ENCODE data around the gene RRP7A.
"Not testable (repeated sequence)": the region's sequence is repeated elsewhere in the genome, so short reads cannot be mapped to it uniquely, and the experiment has no call there.

The RRP7A gene

GRCh38 chr22:42493393-42493792, 26.2 kb downstream of the RRP7A start:
- no peak for DNase-seq

- no peak for DNase-seq
Observed at GRCh38 chr22:42492323-42492690, 27.3 kb downstream of the RRP7A start.

- DNase-seq, result no peak
Observed at GRCh38 chr22:42490243-42490832, 29.3 kb downstream of the RRP7A start.

- DNase-seq, result no peak
Observed at GRCh38 chr22:42489000-42489399, 30.6 kb downstream of the RRP7A start.

DNA sequence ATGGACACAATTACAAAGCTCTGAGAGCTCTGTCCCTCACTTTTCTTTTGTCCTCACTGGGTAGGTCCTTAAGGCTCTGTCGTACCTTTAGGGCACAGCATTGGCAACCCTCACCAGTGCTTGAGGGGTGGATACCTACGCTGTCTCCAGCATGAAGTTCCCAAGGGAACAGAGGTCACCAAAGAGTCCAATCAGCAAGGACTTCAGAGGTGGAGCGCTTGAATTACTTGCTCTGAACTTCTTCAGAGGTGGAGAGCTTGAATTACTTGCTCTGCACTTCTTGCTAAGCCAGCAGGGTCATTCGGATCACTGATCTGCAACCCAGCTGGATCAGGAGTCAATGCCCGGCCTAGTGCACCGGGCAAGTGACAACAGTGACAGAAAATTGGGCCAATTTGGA, 35.1 kb downstream of the RRP7A start:
- DNase-seq, result no peak

- not testable (repeated sequence) for DNase-seq
Observed at GRCh38 chr22:42483610-42484223, 35.9 kb downstream of the RRP7A start.

- no peak for DNase-seq
Observed at GRCh38 chr22:42475122-42475521, 44.5 kb downstream of the RRP7A start.

- peak in 1 of 14 donors; percentile 1 for DNase-seq
Observed at GRCh38 chr22:42473484-42474193, 46.0 kb downstream of the RRP7A start.

DNA sequence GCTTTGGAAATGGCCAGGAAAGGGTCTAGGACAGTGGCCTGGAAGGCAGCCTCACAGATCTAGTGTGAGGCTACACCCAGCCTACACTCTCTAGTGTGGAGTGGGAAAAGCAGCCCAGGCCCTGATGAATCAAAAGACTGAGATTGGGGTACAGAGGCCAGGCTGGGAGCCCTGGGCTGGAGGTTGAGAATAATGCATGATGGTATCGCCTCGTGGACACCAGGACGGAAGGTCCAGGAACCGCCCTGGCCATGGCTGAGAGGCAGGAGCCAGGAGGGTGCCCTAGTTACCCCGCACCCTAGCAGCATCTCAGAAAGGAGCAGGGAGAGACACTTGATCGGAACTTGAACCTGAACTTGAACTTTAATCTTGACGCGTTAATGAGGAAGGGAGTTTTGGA, 46.9 kb downstream of the RRP7A start:
- DNase-seq, result no peak

GRCh38 chr22:42471441-42471840, 48.2 kb downstream of the RRP7A start:
- DNase-seq, result no peak

GRCh38 chr22:42470366-42471082, 49.1 kb downstream of the RRP7A start:
- no peak for DNase-seq

- no peak for DNase-seq
Observed at GRCh38 chr22:42468841-42469240, 50.8 kb downstream of the RRP7A start.

DNA sequence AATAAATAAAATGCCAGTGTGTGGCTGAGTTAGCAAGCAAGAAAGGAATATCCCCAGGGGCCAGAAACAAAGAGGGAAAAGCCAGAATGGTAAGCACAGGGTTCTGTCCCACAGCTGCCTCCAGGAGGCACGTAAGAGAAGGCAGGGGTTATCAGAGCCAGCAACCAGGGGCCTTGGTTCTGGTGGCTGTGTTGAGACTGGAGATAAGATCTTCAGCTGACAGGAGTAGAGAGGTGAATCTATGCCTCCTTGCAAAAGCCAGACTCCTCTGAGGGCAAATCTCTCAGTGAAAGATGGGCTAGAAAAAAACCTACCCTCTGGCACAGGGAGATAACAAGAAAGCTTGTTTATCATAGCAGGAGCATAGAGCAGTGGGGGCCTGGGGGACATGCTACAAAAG, 57.6 kb downstream of the RRP7A start:
- no peak for DNase-seq

- DNase-seq, result no peak
Observed at GRCh38 chr22:42461511-42461910, 58.1 kb downstream of the RRP7A start.

Data from C1 segment of cervical spinal cord (tissue), 14 donors.